ENCODE results near the gene NPAS1. TPM values are rescaled to one million over a fixed set of nuclear protein-coding genes. Genes with fewer than 3 reads are reported as not detected.

Gene NPAS1
- total and polyA plus RNA-seq, 2 of the 13 experiments (the other 11 are each of a cell fraction or from before 2014, with no cell fraction given): 0.35 to 2.9 TPM

GRCh38 chr19:47036097-47036651 lies 16.5 kb downstream of the NPAS1 start (continued):
- TF ChIP-seq SKIL (CRISPR knock-in tag; IDR thresholded peaks at IDR 0.05; ENCODE audit: borderline replicate concordance): no peak
- no peak for TF ChIP-seq SOX6 (IDR thresholded peaks at IDR 0.05)
- TF ChIP-seq SOX6 (CRISPR knock-in tag; IDR thresholded peaks at IDR 0.05): peak; percentile 28; the same call in 1 of the 2 replicates
- no peak for TF ChIP-seq ZNF678 (CRISPR knock-in tag; IDR thresholded peaks at IDR 0.05)
- TF ChIP-seq RXRB (CRISPR knock-in tag; IDR thresholded peaks at IDR 0.05; ENCODE audit: borderline replicate concordance): 0 out of 2 replicates have a peak, but pooled peaks have one; percentile 3
- no peak for TF ChIP-seq FOXO1 (CRISPR knock-in tag; IDR thresholded peaks at IDR 0.05)
- TF ChIP-seq ZNF652 (CRISPR knock-in tag; IDR thresholded peaks at IDR 0.05; ENCODE audit: borderline replicate concordance, low read depth): no peak
- TF ChIP-seq ARNT2 (CRISPR knock-in tag; IDR thresholded peaks at IDR 0.05; ENCODE audit: low read depth): no peak
- no peak for TF ChIP-seq HINFP (CRISPR knock-in tag; IDR thresholded peaks at IDR 0.05; ENCODE audit: low read depth)
- TF ChIP-seq IKZF1 (IDR thresholded peaks at IDR 0.05): no peak
- TF ChIP-seq ZNF501 (CRISPR knock-in tag; IDR thresholded peaks at IDR 0.05): 0 out of 2 replicates have a peak, but pooled peaks have one; percentile 16
- TF ChIP-seq FOSL2 (CRISPR knock-in tag; IDR thresholded peaks at IDR 0.05): no peak
- no peak for TF ChIP-seq GATA4 (IDR thresholded peaks at IDR 0.05; ENCODE audit: borderline replicate concordance, low read depth)
- TF ChIP-seq ZNF660 (CRISPR knock-in tag; IDR thresholded peaks at IDR 0.05; ENCODE audit: borderline replicate concordance, low read depth): no peak
- TF ChIP-seq FOXA1 (IDR thresholded peaks at IDR 0.05): no peak
- TF ChIP-seq FOXA1 (CRISPR knock-in tag; IDR thresholded peaks at IDR 0.05): peak; percentile 48; the same call in 1 of the 2 replicates
- TF ChIP-seq YEATS2 (CRISPR knock-in tag; IDR thresholded peaks at IDR 0.05; ENCODE audit: borderline replicate concordance): peak; percentile 6; the same call in 1 of the 2 replicates
- no peak for TF ChIP-seq ELF4 (CRISPR knock-in tag; IDR thresholded peaks at IDR 0.05; ENCODE audit: borderline replicate concordance)
- TF ChIP-seq ISX (CRISPR knock-in tag; conservative IDR thresholded peaks at IDR 0.05): no peak
- no peak for TF ChIP-seq ZNF460 (CRISPR knock-in tag; IDR thresholded peaks at IDR 0.05; ENCODE audit: borderline replicate concordance)
- TF ChIP-seq THAP11 (CRISPR knock-in tag; IDR thresholded peaks at IDR 0.05): 0 out of 2 replicates have a peak, but pooled peaks have one; percentile 1
- no peak for TF ChIP-seq JUND (CRISPR knock-in tag; IDR thresholded peaks at IDR 0.05)
- no peak for TF ChIP-seq ZSCAN31 (CRISPR knock-in tag; IDR thresholded peaks at IDR 0.05; ENCODE audit: low read depth)
- TF ChIP-seq ZNF546 (CRISPR knock-in tag; conservative IDR thresholded peaks at IDR 0.05): 0 out of 2 replicates have a peak, but pooled peaks have one; percentile 67
- TF ChIP-seq ZNF737 (CRISPR knock-in tag; IDR thresholded peaks at IDR 0.05; ENCODE audit: borderline replicate concordance): no peak
- TF ChIP-seq ZFP41 (CRISPR knock-in tag; IDR thresholded peaks at IDR 0.05; ENCODE audit: borderline replicate concordance): no peak
- no peak for TF ChIP-seq POLR2A (IDR thresholded peaks at IDR 0.05; ENCODE audit: insufficient read depth in 1 of 2, low read depth in 2 of 2, low read length in 2 of 2)
- 0 out of 2 replicates have a peak, but pooled peaks have one; percentile 2 for TF ChIP-seq KLF11 (CRISPR knock-in tag; IDR thresholded peaks at IDR 0.05)
